ENCODE measurements around the gene EEF1A1. TPM values are rescaled to one million over a fixed set of nuclear protein-coding genes. Genes with fewer than 3 reads are reported as not detected.
A peak's percentile ranks its signal among the peaks of the same experiment; 100 is the strongest.
"Not testable (repeated sequence)": the region's sequence is repeated elsewhere in the genome, so short reads cannot be mapped to it uniquely, and the experiment has no call there.

Gene EEF1A1
- total and polyA plus RNA-seq, 7 experiments from 2014 or later, result 8,219 to 15,585 (median 15,428) TPM

DNA sequence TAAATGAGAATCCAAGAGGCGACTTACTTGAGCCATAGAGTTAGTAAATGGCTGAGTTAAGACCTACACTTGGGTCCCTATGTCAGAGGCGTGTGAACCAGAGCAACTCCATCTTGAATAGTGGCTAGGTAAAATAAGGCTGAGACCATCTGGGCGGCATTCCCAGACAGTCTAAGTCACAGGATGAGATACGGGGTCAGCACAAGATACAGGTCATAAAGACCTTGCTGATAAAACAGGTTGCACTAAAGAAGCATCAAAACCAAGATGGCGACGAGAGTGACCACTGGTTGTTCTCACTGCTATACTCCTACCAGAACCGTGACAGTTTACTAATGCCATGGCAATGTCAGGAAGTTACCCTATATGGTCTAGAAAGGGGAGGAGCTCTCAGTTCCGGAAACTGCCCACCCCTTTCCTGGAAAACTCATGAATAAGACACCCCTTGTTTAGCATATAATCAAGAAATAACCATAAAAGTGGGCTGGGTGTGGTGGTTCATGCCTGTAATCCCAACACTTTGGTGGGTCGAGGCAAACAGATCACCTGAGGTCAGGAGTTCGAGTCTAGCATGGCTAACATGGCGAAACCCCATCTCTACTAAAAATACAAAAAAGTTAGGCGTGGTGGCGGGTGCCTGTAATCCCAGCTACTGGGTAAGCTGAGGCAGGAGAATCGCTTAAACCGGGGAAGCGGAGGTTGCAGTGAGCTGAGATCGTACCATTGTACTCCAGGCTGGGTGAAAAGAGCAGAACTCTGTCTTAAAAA is 43.9 kb upstream of the EEF1A1 start:
- POLR2A ChIA-PET, result no interaction called here
- CTCF ChIA-PET, result no interaction called here
- Mint-ChIP-seq H3K36me3 (no peaks in the 10 kb centered on the region), H3K4me3 (no peak overlapping the region), H3K9me3 (no peaks in the 10 kb centered on the region), H3K27me3 (peaks cover 0 to 4% (median 0%) of the 10 kb centered on the region in 5 donors), H3K27ac (no peak overlapping the region), H3K4me1 (peaks cover 0 to 6% (median 0%) of the 10 kb centered on the region in 7 donors)
- intact Hi-C loops (cut with micrococcal nuclease), result loop anchor here in 1 of 2 donors (2.0 kb wide), 1 partner anchor 16 kb away; no protein-coding TSS in a partner anchor
- Histone ChIP-seq H3K27me3 (ENCODE audit: control insufficient read depth in 2 of 2, insufficient read depth in 2 of 2, low read length in 2 of 2) (no peaks in the 10 kb centered on the region), H3K9me3 (ENCODE audit: control insufficient read depth in 2 of 3, low read length in 3 of 3) (no peaks in the 10 kb centered on the region), H3K27ac (ENCODE audit: low read depth, low read length) (no peak overlapping the region), H3K4me1 (ENCODE audit: control insufficient read depth in 2 of 2, insufficient read depth in 2 of 2, low read length in 2 of 2) (no peaks in the 10 kb centered on the region), H3K36me3 (ENCODE audit: control insufficient read depth in 2 of 3, insufficient read depth in 3 of 3, low read length in 3 of 3) (no peaks in the 10 kb centered on the region), H3K4me3 (ENCODE audit: low read length) (no peak overlapping the region)
- ATAC-seq, result no peak
- DNase-seq, result no peak

DNA sequence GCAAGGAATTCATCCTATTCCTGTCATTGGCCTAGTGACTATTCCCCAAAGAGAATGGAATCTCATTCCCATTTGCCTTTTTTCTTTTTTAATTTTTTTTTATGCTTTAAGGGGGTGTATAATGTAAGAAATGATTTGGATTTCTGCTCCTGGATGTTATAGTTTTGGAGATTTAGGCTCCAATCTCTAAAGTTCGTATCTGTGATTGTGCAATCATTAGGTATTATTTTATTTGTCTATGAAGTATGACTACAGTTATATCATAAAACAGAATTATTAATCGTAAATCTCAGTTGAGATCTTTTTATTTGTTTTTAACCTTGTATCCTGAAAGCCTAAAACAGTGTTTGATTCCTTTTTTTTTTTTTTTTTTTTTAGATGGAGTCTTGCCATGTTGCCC is 41.7 kb upstream of the EEF1A1 start:
- intact Hi-C loops (cut with micrococcal nuclease), result no loop called here
- no peaks in the 10 kb centered on the region for H3K9me3 ChIP-seq (ENCODE audit: control insufficient read depth in 2 of 3, low read length in 3 of 3)
- no peak overlapping the region for H3K4me3 Mint-ChIP-seq
- H3K27me3 Mint-ChIP-seq, result peaks cover 0 to 4% (median 0%) of the 10 kb centered on the region in 5 donors
- ATAC-seq (no peak), DNase-seq (no peak)
- no peak overlapping the region for H3K4me3 ChIP-seq (ENCODE audit: low read length)
- ChIA-PET CTCF (no interaction called here), POLR2A (no interaction called here)
- H3K27ac ChIP-seq (ENCODE audit: low read depth, low read length), result no peak overlapping the region
- no peaks in the 10 kb centered on the region for H3K4me1 ChIP-seq (ENCODE audit: control insufficient read depth in 2 of 2, insufficient read depth in 2 of 2, low read length in 2 of 2)
- H3K36me3 ChIP-seq (ENCODE audit: control insufficient read depth in 2 of 3, insufficient read depth in 3 of 3, low read length in 3 of 3), result no peaks in the 10 kb centered on the region
- H3K9me3 Mint-ChIP-seq, result no peaks in the 10 kb centered on the region
- H3K27me3 ChIP-seq (ENCODE audit: control insufficient read depth in 2 of 2, insufficient read depth in 2 of 2, low read length in 2 of 2), result no peaks in the 10 kb centered on the region
- H3K36me3 Mint-ChIP-seq, result no peaks in the 10 kb centered on the region
- peaks cover 0 to 6% (median 0%) of the 10 kb centered on the region in 7 donors for H3K4me1 Mint-ChIP-seq
- H3K27ac Mint-ChIP-seq, result no peak overlapping the region

DNA sequence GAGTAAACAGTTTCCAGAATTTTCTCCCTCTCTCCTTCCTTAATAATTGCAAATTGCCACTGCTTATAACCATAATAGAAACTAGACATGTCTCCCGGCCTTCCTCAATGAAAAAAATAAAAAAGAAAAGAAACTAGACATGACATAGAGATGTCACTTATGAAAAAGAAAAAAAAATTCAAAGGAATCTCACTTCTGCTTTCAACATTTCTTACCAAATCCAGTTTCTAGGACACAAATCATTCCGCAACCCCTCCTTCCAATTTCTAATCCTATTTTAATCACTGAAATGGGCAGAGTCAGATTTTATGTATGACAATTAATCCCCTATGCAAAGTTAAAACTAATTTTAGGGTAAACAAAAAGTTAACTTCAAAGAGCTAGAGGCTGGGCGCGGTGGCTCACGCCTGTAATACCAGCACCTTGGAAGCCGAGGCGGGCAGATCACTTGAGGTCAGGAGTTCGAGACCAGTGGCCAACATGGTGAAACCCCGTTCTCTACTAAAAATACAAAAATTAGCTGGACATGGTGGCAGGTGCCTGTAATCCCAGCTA is 40.1 kb upstream of the EEF1A1 start:
- ChIA-PET CTCF (no interaction called here), POLR2A (interaction anchor here (1.1 kb wide), 1 partner anchor 19 kb away, joined by 3 read pairs; no protein-coding TSS in a partner anchor)
- peaks cover 0 to 2% (median 0%) of the 10 kb centered on the region in 11 donors for H3K9me3 Mint-ChIP-seq

DNA sequence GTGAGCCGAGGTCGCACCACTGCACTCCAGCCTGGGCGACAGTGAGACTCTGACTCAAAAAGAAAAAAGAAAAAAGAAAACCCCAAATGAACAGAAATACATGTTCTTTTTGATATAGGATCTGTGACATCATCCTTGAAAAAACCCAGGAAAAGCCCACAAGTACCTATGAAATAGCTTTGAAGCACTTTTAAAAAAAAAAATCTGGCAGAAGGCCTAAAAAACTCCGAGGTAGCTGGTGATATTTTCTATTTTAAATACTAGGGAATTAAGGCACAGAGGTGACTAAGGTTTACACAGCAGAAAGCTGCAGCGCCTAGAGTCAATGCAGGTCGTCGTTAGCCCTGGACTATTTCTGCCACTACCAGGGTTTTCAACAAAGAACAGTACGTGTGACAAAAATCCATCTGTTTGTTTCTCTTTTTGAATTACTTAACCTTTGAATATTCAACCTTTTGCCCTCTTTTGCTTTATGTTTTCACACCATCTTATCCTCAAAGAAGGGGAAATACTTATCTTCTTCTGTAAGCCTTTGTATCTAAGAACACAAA is 39.4 kb upstream of the EEF1A1 start:
- Mint-ChIP-seq H3K4me1 (peaks cover 0 to 6% (median 0%) of the 10 kb centered on the region in 7 donors), H3K36me3 (no peaks in the 10 kb centered on the region), H3K4me3 (no peak overlapping the region), H3K27ac (no peak overlapping the region), H3K27me3 (no peaks in the 10 kb centered on the region), H3K9me3 (peaks cover 0 to 2% (median 0%) of the 10 kb centered on the region in 11 donors)
- no peaks in the 10 kb centered on the region for H3K4me1 ChIP-seq (ENCODE audit: control insufficient read depth in 2 of 2, insufficient read depth in 2 of 2, low read length in 2 of 2)
- H3K36me3 ChIP-seq (ENCODE audit: control insufficient read depth in 2 of 3, insufficient read depth in 3 of 3, low read length in 3 of 3), result no peaks in the 10 kb centered on the region
- ChIA-PET CTCF (no interaction called here), POLR2A (no interaction called here)
- H3K27ac ChIP-seq (ENCODE audit: low read depth, low read length), result no peak overlapping the region
- H3K9me3 ChIP-seq (ENCODE audit: control insufficient read depth in 2 of 3, low read length in 3 of 3), result no peaks in the 10 kb centered on the region
- H3K4me3 ChIP-seq (ENCODE audit: low read length), result no peak overlapping the region
- H3K27me3 ChIP-seq (ENCODE audit: control insufficient read depth in 2 of 2, insufficient read depth in 2 of 2, low read length in 2 of 2), result no peaks in the 10 kb centered on the region
- intact Hi-C loops (cut with micrococcal nuclease), result no loop called here
- DNase-seq (no peak), ATAC-seq (no peak)

More for the DNA sequence above, 40.1 kb upstream of the EEF1A1 start:
- Histone ChIP-seq H3K27ac (ENCODE audit: low read depth, low read length) (no peak overlapping the region), H3K4me1 (ENCODE audit: control insufficient read depth in 2 of 2, insufficient read depth in 2 of 2, low read length in 2 of 2) (no peaks in the 10 kb centered on the region), H3K4me3 (ENCODE audit: low read length) (no peak overlapping the region), H3K36me3 (ENCODE audit: control insufficient read depth in 2 of 3, insufficient read depth in 3 of 3, low read length in 3 of 3) (no peaks in the 10 kb centered on the region), H3K9me3 (ENCODE audit: control insufficient read depth in 2 of 3, low read length in 3 of 3) (no peaks in the 10 kb centered on the region), H3K27me3 (ENCODE audit: control insufficient read depth in 2 of 2, insufficient read depth in 2 of 2, low read length in 2 of 2) (no peaks in the 10 kb centered on the region)
- H3K4me3 Mint-ChIP-seq, result no peak overlapping the region
- peaks cover 0 to 6% (median 0%) of the 10 kb centered on the region in 7 donors for H3K4me1 Mint-ChIP-seq
- peaks cover 0 to 4% (median 0%) of the 10 kb centered on the region in 5 donors for H3K27me3 Mint-ChIP-seq
- ATAC-seq (no peak), DNase-seq (no peak)
- peak overlapping the region in 1 of 9 donors; percentile 23 for H3K27ac Mint-ChIP-seq
- H3K36me3 Mint-ChIP-seq, result no peaks in the 10 kb centered on the region
- intact Hi-C loops (cut with micrococcal nuclease), result no loop called here

DNA sequence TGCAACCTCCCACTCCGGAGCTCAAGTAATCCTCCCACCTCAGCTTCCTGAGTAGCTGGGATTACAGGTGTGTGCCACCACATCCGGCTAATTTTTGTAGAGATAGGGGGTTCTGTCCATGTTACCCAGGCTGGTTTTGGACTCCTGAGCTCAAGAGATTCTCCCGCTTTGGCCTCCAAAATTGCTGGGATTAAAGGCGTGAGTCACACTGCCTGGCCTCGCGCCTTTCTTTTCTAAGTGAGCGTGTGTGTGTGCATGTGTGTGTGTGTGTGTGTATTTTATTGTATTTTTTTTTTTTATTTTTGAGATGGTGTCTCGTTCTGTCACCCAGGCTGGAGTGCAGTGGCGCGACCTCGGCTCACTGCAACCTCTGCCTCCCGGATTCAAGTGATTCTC is 38.6 kb upstream of the EEF1A1 start:
- H3K36me3 Mint-ChIP-seq; H3K27ac ChIP-seq (ENCODE audit: low read depth, low read length); H3K9me3 ChIP-seq (ENCODE audit: control insufficient read depth in 2 of 3, low read length in 3 of 3); H3K27me3 Mint-ChIP-seq; H3K27ac Mint-ChIP-seq; CTCF ChIA-PET; H3K4me1 Mint-ChIP-seq; ATAC-seq; H3K9me3 Mint-ChIP-seq; H3K4me1 ChIP-seq (ENCODE audit: control insufficient read depth in 2 of 2, insufficient read depth in 2 of 2, low read length in 2 of 2); DNase-seq; H3K4me3 ChIP-seq (ENCODE audit: low read length); intact Hi-C loops (cut with micrococcal nuclease); H3K4me3 Mint-ChIP-seq; H3K36me3 ChIP-seq (ENCODE audit: control insufficient read depth in 2 of 3, insufficient read depth in 3 of 3, low read length in 3 of 3); H3K27me3 ChIP-seq (ENCODE audit: control insufficient read depth in 2 of 2, insufficient read depth in 2 of 2, low read length in 2 of 2): not testable (repeated sequence)
- POLR2A ChIA-PET, result interaction anchor here (1.4 kb wide), 1 partner anchor 36 kb away, joined by 3 read pairs; no protein-coding TSS in a partner anchor

DNA sequence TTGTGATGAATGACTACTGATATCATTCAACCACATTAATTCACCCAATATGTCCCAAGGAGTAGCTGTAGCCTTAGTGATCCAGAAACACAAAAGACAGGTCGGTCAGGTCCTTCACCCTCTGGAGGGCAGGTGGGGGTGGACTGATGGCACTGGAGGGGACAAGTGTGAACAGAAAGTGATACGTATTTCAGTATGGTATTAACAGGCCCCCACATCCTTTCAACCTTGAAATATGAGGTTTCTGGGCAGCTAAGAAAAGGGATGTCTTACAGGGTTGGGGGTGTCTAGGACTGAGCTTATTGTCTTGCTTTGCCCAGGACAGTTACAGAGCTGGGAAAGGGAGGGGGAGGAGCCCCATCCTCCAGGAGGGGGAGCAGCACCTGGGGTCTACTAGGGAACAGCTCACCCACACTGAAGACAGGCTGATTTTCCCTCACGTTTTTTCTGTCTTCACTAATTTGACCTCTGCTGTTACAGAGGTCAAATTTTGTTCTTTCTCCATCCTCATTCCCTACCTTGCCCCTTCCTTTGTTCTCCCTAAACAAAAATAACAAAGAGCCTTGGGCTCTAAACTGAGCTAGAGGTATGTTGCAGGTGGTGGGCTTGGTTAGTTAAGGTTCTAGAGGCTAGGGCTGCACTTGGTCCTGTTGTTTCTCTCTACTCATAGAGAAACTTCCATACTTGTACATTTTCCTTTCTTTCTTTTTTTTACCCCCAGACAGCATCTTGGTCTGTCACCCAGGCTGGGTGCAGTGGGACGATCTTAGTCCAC is 38.0 kb upstream of the EEF1A1 start:
- ChIA-PET POLR2A (interaction anchor here (1.4 kb wide), 1 partner anchor 35 kb away, joined by 3 read pairs; no protein-coding TSS in a partner anchor), CTCF (interaction anchor here (0.9 kb wide), 1 partner anchor 10 kb away, joined by 3 read pairs; no protein-coding TSS in a partner anchor)
- H3K27me3 ChIP-seq (ENCODE audit: control insufficient read depth in 2 of 2, insufficient read depth in 2 of 2, low read length in 2 of 2), result no peaks in the 10 kb centered on the region
- ATAC-seq (no peak), DNase-seq (no peak)
- no peaks in the 10 kb centered on the region for H3K27me3 Mint-ChIP-seq
- H3K27ac ChIP-seq (ENCODE audit: low read depth, low read length), result no peak overlapping the region
- H3K9me3 ChIP-seq (ENCODE audit: control insufficient read depth in 2 of 3, low read length in 3 of 3), result no peaks in the 10 kb centered on the region
- H3K4me1 Mint-ChIP-seq, result peaks cover 0 to 6% (median 0%) of the 10 kb centered on the region in 7 donors
- H3K4me3 ChIP-seq (ENCODE audit: low read length), result no peak overlapping the region
- no peak overlapping the region for H3K4me3 Mint-ChIP-seq
- intact Hi-C loops (cut with micrococcal nuclease), result no loop called here
- peaks cover 0 to 2% (median 0%) of the 10 kb centered on the region in 11 donors for H3K9me3 Mint-ChIP-seq
- H3K36me3 Mint-ChIP-seq, result no peaks in the 10 kb centered on the region
- H3K27ac Mint-ChIP-seq, result no peak overlapping the region
- no peaks in the 10 kb centered on the region for H3K36me3 ChIP-seq (ENCODE audit: control insufficient read depth in 2 of 3, insufficient read depth in 3 of 3, low read length in 3 of 3)
- H3K4me1 ChIP-seq (ENCODE audit: control insufficient read depth in 2 of 2, insufficient read depth in 2 of 2, low read length in 2 of 2), result no peaks in the 10 kb centered on the region
